Left ventricle myocardium inferior (tissue), 1 donor: Measurements from ENCODE around the gene TCF7L2. TPM values are rescaled to one million over a fixed set of nuclear protein-coding genes. Genes with fewer than 3 reads are reported as not detected.

ENCODE experiments used
- DNase-seq: peaks from one replicate; pipeline ENCODE4 v3.0.0-alpha.2; 2020
- H3K27ac ChIP-seq: fragments of 200-600 bp; replicated peaks from 2 replicates; pipeline ENCODE4 v1.8.0; 2021
- H3K27me3 ChIP-seq: fragments of 200-600 bp; 2 replicates; pipeline ENCODE4 v1.8.0; 2021; ENCODE audit warnings: low read depth
- H3K36me3 ChIP-seq: fragments of 200-600 bp; 2 replicates; pipeline ENCODE4 v1.8.0; 2021
- H3K4me1 ChIP-seq: fragments of 200-600 bp; 2 replicates; pipeline ENCODE4 v1.8.0; 2021
- H3K4me3 ChIP-seq: fragments of 200-600 bp; 2 replicates; pipeline ENCODE4 v1.8.0; 2021; ENCODE audit warnings: mild to moderate bottlenecking, moderate library complexity
- H3K9me3 ChIP-seq: fragments of 200-600 bp; replicated peaks from 2 replicates; pipeline ENCODE4 v1.8.0; 2021
- intact Hi-C: fragments of 100-400 bp; cut with micrococcal nuclease; formaldehyde crosslinking; loops from one replicate; pipeline ENCODE4 v1.11.0; 2022
- total RNA-seq: library from RNA; stranded (reverse); fragmentation: NEBNext Ultra II Directional; extraction: Animal tissue kit (Norgen Biotek cat#: 25700); gene quantifications from one replicate; pipeline ENCODE4 v1.2.1, GENCODE V29; 2021
- TF ChIP-seq, protein P1 (sequence below): fragments of 200-600 bp; IDR thresholded peaks from 2 replicates; pipeline ENCODE4 v1.8.0; 2021; ENCODE audit warnings: antibody characterized with exemption, mild to moderate bottlenecking, borderline replicate concordance
- donor health status: DM: no; HTN: yes; CAD: no; lungs with severe emphysema.

The TCF7L2 gene
- total RNA-seq, 1 donor from 2014 or later: 8.9 TPM

DNA sequence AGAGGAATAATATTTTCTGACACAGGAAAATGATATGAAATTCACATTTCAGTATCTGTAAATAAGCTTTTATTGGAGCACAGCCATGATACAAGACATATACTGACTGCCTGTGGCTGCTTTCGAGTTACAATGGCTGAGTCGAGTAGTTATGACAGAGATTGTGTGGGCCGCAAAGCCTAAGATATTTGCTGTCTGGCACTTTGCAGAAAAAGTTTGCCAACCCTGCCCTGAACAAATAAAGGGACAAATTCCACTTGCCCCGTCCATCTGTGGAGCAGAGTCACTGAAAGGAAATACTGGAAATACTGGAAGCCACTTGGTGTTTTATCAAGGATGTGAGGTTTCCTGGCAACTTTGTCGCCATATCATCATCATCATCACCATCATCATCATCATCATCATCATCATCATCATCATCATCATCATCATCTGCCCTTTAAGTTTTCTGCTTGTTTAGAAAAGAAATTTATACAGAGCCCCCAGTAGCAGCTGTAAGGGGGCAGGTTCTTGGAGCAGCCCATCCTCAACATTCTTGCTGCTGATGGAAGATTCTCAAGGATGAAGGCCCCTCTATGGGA is 85.8 kb downstream of the TCF7L2 start:
- TF ChIP-seq, protein P1, sequence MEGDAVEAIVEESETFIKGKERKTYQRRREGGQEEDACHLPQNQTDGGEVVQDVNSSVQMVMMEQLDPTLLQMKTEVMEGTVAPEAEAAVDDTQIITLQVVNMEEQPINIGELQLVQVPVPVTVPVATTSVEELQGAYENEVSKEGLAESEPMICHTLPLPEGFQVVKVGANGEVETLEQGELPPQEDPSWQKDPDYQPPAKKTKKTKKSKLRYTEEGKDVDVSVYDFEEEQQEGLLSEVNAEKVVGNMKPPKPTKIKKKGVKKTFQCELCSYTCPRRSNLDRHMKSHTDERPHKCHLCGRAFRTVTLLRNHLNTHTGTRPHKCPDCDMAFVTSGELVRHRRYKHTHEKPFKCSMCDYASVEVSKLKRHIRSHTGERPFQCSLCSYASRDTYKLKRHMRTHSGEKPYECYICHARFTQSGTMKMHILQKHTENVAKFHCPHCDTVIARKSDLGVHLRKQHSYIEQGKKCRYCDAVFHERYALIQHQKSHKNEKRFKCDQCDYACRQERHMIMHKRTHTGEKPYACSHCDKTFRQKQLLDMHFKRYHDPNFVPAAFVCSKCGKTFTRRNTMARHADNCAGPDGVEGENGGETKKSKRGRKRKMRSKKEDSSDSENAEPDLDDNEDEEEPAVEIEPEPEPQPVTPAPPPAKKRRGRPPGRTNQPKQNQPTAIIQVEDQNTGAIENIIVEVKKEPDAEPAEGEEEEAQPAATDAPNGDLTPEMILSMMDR: no peak
- H3K27ac ChIP-seq: peak overlapping the region; percentile 31
- intact Hi-C loops: loop anchor here (10.0 kb wide), 1 partner anchor 81 kb away; the partner anchor contains the start of gene TCF7L2
- H3K27me3 ChIP-seq: no peaks in the 10 kb centered on the region
- peaks cover 7% of the 10 kb centered on the region for H3K36me3 ChIP-seq
- no peaks in the 10 kb centered on the region for H3K9me3 ChIP-seq
- H3K4me3 ChIP-seq: no peak overlapping the region
- peaks cover 24% of the 10 kb centered on the region for H3K4me1 ChIP-seq
- no peak for DNase-seq

DNA sequence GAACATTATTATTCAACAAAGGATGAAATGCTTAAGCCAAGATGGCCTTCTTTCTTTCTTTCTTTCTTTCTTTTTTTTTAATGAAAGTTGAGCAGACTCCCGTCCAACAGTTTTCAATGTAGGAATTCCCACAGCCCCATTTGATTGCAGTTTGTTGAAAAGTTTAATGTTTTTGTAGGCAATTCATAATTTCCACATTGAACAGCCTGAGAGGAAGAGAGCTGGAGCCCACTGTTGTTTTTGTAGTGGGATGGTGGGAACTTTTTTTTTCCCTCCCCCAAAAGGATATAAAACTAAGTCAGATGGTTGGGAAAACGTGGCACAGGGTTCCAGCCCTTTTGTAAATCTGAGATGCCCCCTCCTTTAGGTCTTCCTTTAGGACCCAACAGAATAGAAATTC is 86.6 kb downstream of the TCF7L2 start:
- Histone ChIP-seq H3K4me3 (no peak overlapping the region), H3K27me3 (no peaks in the 10 kb centered on the region), H3K36me3 (peaks cover 7% of the 10 kb centered on the region), H3K9me3 (no peaks in the 10 kb centered on the region), H3K4me1 (peaks cover 27% of the 10 kb centered on the region), H3K27ac (no peak overlapping the region)
- TF ChIP-seq, protein P1: no peak
- DNase-seq: no peak
- intact Hi-C loops: loop anchor here (10.0 kb wide), 1 partner anchor 82 kb away; the partner anchor contains the start of gene TCF7L2

DNA sequence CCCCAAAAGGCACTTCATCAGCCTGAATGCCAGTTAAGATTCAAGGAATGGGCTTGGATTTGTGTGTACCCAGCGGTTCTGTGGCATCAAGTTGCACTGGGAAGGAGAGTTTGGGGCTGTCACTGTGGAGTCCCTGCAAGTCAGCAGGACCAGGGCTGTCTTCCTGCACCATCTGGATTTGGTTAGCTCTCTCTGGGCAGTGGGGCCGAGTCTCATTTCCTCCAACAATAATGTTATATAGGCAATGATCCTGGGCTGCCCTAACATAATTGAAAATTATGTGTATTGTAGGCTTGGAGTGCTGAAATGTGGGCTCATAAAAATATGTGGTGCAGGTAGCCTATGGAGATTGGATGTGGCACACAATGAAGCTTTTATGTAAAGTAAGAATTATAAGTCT is 87.2 kb downstream of the TCF7L2 start:
- H3K27ac ChIP-seq: no peak overlapping the region
- DNase-seq: no peak
- intact Hi-C loops: loop anchor here (10.0 kb wide), 1 partner anchor 82 kb away; the partner anchor contains the start of gene TCF7L2
- peaks cover 27% of the 10 kb centered on the region for H3K4me1 ChIP-seq
- no peaks in the 10 kb centered on the region for H3K9me3 ChIP-seq
- H3K36me3 ChIP-seq: peaks cover 7% of the 10 kb centered on the region
- TF ChIP-seq, protein P1: no peak
- no peaks in the 10 kb centered on the region for H3K27me3 ChIP-seq
- H3K4me3 ChIP-seq: no peak overlapping the region

DNA sequence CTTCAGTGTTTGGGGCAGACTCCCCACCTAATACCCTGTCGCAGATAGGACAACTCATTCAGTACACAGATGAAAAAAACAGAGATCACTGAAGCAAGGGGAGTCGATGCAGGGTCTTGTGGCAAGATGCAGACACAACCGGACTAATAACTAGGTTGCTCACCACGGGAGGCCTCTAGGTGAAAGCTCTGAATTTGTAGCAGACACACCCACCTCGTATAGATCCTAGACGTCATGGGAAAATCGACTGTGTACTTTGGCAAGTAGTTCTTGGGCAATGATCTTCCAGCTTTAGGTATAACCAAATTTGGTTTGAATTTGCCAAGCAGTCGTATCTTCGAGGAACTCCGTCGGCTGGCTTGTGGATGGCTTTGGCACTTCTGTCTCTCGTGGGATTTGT is 88.1 kb downstream of the TCF7L2 start:
- peaks cover 27% of the 10 kb centered on the region for H3K4me1 ChIP-seq
- DNase-seq: no peak
- H3K27ac ChIP-seq: no peak overlapping the region
- no peaks in the 10 kb centered on the region for H3K27me3 ChIP-seq
- intact Hi-C loops: loop anchor here (10.0 kb wide), 1 partner anchor 83 kb away; the partner anchor contains the start of gene TCF7L2
- TF ChIP-seq, protein P1: no peak
- H3K36me3 ChIP-seq: peaks cover 7% of the 10 kb centered on the region
- H3K9me3 ChIP-seq: no peaks in the 10 kb centered on the region
- no peak overlapping the region for H3K4me3 ChIP-seq

DNA sequence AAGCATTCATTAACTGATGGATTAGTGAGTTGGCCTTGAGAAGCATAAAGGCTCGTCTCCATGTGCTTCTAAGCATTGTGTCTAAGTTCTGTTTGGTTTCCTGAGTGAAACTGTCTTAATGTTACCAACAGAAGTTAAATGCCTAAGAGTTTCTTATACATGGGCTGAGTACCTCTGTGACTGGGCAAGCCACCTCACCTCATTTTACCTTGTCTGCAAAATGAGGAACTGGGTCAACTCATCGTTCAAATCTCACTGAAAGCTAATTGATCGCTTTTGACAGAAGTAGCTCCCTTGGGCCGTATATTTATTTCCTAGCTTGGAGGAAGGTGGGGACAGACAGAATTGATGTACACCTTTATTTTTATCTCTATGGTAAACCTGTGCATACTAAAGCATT is 88.9 kb downstream of the TCF7L2 start:
- TF ChIP-seq, protein P1: no peak
- Histone ChIP-seq H3K27ac (no peak overlapping the region), H3K27me3 (no peaks in the 10 kb centered on the region), H3K4me1 (peaks cover 31% of the 10 kb centered on the region), H3K36me3 (peaks cover 7% of the 10 kb centered on the region), H3K4me3 (no peak overlapping the region), H3K9me3 (no peaks in the 10 kb centered on the region)
- no peak for DNase-seq
- intact Hi-C loops: loop anchor here (10.0 kb wide), 1 partner anchor 84 kb away; the partner anchor contains the start of gene TCF7L2
